ENCODE results near the gene IL12RB1. TPM values are rescaled to one million over a fixed set of nuclear protein-coding genes. Genes with fewer than 3 reads are reported as not detected.

Gene IL12RB1
- total and polyA plus RNA-seq, 2 of the 8 experiments (the other 6 are each of a cell fraction or from before 2014, with no cell fraction given), result 0.03 TPM; not detected in 1

DNA sequence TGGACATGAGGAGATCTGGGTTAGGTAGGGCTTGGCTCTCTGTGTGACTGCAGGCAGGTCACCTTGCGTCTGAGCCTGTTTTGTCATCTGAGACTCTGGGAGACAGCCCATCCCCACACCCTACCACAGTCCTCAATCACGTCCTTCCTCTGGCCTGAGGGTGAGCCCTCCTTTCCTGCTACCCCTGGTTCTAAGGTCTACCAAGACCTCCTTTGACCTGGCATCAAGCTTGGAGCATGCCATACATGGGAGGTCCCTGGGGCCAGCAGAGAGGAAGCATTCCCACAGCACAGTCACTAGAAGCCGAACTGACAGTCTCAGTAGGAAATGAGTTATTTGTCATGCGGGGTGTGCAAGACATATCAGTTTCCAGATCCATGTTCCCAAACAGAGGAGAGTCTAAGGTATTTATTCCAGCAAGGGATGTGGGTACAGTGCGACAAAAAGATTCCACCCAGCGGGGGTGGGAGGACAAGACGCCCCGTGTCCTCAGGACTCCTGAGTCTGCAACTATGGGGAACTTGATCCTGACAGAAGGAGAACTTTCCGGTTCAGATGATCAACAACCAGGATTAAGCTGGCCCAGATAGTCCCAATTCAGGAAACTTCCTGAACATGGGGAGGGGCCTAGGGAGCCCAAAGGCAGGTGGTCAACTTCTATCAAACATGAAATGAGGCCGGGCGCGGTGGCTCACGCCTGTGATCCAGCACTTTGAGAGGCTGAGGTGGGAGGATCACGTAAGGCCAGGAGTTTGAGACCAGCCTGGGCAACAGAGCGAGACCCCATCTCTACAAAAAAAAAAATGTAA lies 69.3 kb downstream of the IL12RB1 start (continued):
- TF ChIP-seq, protein P1, sequence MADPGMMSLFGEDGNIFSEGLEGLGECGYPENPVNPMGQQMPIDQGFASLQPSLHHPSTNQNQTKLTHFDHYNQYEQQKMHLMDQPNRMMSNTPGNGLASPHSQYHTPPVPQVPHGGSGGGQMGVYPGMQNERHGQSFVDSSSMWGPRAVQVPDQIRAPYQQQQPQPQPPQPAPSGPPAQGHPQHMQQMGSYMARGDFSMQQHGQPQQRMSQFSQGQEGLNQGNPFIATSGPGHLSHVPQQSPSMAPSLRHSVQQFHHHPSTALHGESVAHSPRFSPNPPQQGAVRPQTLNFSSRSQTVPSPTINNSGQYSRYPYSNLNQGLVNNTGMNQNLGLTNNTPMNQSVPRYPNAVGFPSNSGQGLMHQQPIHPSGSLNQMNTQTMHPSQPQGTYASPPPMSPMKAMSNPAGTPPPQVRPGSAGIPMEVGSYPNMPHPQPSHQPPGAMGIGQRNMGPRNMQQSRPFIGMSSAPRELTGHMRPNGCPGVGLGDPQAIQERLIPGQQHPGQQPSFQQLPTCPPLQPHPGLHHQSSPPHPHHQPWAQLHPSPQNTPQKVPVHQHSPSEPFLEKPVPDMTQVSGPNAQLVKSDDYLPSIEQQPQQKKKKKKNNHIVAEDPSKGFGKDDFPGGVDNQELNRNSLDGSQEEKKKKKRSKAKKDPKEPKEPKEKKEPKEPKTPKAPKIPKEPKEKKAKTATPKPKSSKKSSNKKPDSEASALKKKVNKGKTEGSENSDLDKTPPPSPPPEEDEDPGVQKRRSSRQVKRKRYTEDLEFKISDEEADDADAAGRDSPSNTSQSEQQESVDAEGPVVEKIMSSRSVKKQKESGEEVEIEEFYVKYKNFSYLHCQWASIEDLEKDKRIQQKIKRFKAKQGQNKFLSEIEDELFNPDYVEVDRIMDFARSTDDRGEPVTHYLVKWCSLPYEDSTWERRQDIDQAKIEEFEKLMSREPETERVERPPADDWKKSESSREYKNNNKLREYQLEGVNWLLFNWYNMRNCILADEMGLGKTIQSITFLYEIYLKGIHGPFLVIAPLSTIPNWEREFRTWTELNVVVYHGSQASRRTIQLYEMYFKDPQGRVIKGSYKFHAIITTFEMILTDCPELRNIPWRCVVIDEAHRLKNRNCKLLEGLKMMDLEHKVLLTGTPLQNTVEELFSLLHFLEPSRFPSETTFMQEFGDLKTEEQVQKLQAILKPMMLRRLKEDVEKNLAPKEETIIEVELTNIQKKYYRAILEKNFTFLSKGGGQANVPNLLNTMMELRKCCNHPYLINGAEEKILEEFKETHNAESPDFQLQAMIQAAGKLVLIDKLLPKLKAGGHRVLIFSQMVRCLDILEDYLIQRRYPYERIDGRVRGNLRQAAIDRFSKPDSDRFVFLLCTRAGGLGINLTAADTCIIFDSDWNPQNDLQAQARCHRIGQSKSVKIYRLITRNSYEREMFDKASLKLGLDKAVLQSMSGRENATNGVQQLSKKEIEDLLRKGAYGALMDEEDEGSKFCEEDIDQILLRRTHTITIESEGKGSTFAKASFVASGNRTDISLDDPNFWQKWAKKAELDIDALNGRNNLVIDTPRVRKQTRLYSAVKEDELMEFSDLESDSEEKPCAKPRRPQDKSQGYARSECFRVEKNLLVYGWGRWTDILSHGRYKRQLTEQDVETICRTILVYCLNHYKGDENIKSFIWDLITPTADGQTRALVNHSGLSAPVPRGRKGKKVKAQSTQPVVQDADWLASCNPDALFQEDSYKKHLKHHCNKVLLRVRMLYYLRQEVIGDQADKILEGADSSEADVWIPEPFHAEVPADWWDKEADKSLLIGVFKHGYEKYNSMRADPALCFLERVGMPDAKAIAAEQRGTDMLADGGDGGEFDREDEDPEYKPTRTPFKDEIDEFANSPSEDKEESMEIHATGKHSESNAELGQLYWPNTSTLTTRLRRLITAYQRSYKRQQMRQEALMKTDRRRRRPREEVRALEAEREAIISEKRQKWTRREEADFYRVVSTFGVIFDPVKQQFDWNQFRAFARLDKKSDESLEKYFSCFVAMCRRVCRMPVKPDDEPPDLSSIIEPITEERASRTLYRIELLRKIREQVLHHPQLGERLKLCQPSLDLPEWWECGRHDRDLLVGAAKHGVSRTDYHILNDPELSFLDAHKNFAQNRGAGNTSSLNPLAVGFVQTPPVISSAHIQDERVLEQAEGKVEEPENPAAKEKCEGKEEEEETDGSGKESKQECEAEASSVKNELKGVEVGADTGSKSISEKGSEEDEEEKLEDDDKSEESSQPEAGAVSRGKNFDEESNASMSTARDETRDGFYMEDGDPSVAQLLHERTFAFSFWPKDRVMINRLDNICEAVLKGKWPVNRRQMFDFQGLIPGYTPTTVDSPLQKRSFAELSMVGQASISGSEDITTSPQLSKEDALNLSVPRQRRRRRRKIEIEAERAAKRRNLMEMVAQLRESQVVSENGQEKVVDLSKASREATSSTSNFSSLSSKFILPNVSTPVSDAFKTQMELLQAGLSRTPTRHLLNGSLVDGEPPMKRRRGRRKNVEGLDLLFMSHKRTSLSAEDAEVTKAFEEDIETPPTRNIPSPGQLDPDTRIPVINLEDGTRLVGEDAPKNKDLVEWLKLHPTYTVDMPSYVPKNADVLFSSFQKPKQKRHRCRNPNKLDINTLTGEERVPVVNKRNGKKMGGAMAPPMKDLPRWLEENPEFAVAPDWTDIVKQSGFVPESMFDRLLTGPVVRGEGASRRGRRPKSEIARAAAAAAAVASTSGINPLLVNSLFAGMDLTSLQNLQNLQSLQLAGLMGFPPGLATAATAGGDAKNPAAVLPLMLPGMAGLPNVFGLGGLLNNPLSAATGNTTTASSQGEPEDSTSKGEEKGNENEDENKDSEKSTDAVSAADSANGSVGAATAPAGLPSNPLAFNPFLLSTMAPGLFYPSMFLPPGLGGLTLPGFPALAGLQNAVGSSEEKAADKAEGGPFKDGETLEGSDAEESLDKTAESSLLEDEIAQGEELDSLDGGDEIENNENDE (IDR thresholded peaks at IDR 0.05; ENCODE audit: insufficient replicate concordance, low read length), result no peak
- TF ChIP-seq RFX5 (IDR thresholded peaks at IDR 0.05; ENCODE audit: borderline replicate concordance, low read depth, low read length) (no peak), SIX5 (IDR thresholded peaks at IDR 0.05; ENCODE audit: low read depth, low read length) (no peak), CHD1 (IDR thresholded peaks at IDR 0.05; ENCODE audit: low read depth, low read length) (no peak), ZNF274 (IDR thresholded peaks at IDR 0.05; ENCODE audit: borderline replicate concordance, extremely low read depth, low read length) (no peak), HDAC2 (IDR thresholded peaks at IDR 0.05; ENCODE audit: borderline replicate concordance in 1 of 2, low read depth in 2 of 2, low read length in 2 of 2) (no peak), BRCA1 (IDR thresholded peaks at IDR 0.05; ENCODE audit: low read depth, low read length) (no peak), FOSL1 (IDR thresholded peaks at IDR 0.05; ENCODE audit: insufficient read depth, low read depth, low read length) (no peak), SIN3A (conservative IDR thresholded peaks at IDR 0.05 in 1 of 2, IDR thresholded peaks at IDR 0.05 in 1 of 2; ENCODE audit: low read depth in 1 of 2, low read length in 2 of 2) (no peak), JUND (IDR thresholded peaks at IDR 0.05; ENCODE audit: low read length) (no peak)
